Measurements from ENCODE around the gene RBM33.

DNA sequence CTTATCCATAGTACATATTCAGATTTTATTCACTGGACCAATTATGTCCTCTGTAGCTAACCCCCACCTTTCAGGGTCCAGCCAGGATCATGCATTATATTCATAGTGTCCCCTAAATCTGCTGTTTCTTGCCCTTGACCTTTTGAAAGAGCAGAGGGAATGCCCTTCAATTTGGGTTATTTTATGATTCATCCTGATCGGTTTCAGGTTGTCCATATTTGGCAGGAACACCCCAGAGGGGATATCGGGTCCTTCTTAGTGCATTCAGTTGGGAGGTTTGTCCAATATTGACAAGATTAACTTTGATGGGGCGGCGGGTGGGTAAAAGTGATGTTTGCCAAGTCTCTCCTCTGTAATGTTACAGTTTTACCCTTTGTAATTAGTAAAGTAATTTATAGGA, 106.9 kb downstream of the RBM33 start:
- TF ChIP-seq EP300 (IDR thresholded peaks at IDR 0.05) (no peak), POLR2A (IDR thresholded peaks at IDR 0.05; ENCODE audit: low read depth) (no peak), POLR2AphosphoS5 (IDR thresholded peaks at IDR 0.05) (no peak)
- TF ChIP-seq, protein P1, sequence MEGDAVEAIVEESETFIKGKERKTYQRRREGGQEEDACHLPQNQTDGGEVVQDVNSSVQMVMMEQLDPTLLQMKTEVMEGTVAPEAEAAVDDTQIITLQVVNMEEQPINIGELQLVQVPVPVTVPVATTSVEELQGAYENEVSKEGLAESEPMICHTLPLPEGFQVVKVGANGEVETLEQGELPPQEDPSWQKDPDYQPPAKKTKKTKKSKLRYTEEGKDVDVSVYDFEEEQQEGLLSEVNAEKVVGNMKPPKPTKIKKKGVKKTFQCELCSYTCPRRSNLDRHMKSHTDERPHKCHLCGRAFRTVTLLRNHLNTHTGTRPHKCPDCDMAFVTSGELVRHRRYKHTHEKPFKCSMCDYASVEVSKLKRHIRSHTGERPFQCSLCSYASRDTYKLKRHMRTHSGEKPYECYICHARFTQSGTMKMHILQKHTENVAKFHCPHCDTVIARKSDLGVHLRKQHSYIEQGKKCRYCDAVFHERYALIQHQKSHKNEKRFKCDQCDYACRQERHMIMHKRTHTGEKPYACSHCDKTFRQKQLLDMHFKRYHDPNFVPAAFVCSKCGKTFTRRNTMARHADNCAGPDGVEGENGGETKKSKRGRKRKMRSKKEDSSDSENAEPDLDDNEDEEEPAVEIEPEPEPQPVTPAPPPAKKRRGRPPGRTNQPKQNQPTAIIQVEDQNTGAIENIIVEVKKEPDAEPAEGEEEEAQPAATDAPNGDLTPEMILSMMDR (IDR thresholded peaks at IDR 0.05), result no peak

Measured in esophagus muscularis mucosa (tissue), 4 donors.